Measurements from ENCODE around the gene ZC3HAV1L.
A peak's percentile ranks its signal among the peaks of the same experiment; 100 is the strongest.

ZC3HAV1L gene

GRCh38 chr7:139044813-139045794, 9.3 kb upstream of the ZC3HAV1L start:
- Histone ChIP-seq H3K36me3 (ENCODE audit: control insufficient read depth, insufficient read depth, low read length) (peaks cover 9% of the 10 kb centered on the region), H3K27me3 (replicated peaks; ENCODE audit: control insufficient read depth, insufficient read depth, low read length) (no peaks in the 10 kb centered on the region), H3K4me3 (replicated peaks; ENCODE audit: low read depth, low read length) (no peak overlapping the region)
- DNase-seq (ENCODE audit: extremely low read depth, insufficient read length): no peak
- TF ChIP-seq, protein P1, sequence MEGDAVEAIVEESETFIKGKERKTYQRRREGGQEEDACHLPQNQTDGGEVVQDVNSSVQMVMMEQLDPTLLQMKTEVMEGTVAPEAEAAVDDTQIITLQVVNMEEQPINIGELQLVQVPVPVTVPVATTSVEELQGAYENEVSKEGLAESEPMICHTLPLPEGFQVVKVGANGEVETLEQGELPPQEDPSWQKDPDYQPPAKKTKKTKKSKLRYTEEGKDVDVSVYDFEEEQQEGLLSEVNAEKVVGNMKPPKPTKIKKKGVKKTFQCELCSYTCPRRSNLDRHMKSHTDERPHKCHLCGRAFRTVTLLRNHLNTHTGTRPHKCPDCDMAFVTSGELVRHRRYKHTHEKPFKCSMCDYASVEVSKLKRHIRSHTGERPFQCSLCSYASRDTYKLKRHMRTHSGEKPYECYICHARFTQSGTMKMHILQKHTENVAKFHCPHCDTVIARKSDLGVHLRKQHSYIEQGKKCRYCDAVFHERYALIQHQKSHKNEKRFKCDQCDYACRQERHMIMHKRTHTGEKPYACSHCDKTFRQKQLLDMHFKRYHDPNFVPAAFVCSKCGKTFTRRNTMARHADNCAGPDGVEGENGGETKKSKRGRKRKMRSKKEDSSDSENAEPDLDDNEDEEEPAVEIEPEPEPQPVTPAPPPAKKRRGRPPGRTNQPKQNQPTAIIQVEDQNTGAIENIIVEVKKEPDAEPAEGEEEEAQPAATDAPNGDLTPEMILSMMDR (IDR thresholded peaks at IDR 0.05; ENCODE audit: insufficient read depth, low read length, poor library complexity, severe bottlenecking): no peak

GRCh38 chr7:139043823-139044812, 8.3 kb upstream of the ZC3HAV1L start:
- no peaks in the 10 kb centered on the region for H3K27me3 ChIP-seq (replicated peaks; ENCODE audit: control insufficient read depth, insufficient read depth, low read length)
- TF ChIP-seq, protein P1 (IDR thresholded peaks at IDR 0.05; ENCODE audit: insufficient read depth, low read length, poor library complexity, severe bottlenecking): no peak
- no peak overlapping the region for H3K4me3 ChIP-seq (replicated peaks; ENCODE audit: low read depth, low read length)
- peaks cover 8% of the 10 kb centered on the region for H3K36me3 ChIP-seq (ENCODE audit: control insufficient read depth, insufficient read depth, low read length)
- DNase-seq (ENCODE audit: extremely low read depth, insufficient read length): peak; percentile 20

DNA sequence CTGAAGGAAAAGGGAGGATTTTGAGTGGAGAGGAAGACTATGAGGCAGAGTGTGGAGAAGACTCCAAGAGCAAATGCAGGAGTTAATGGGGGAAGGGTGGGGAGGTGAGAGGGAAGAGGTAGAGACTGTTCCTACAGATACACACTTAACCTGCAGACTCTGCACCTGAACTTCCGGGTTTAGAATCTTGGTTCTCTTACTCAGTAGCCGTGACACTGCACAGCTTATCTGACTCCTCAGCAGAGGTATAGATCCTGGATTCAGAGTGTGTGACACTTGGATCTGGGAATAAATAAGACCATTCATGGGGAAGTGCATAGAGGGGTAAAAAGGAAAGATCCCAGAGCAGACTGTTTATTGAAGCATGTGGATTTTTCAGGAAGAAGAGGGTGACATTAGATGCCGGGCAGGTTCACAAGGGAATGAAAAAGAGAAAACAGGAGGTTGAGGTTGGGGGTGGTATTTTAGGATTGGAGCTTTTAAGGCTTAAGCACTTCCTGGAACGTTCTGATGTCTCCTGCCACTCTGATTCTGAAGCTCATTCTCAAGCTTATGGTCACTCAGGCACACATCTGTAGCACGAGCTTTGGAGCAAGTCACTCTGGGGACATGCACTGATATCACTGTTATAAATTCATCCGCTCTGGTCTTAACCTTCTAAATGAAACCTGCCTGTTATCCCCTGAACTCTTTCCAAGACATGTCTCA, 5.7 kb upstream of the ZC3HAV1L start:
- Histone ChIP-seq H3K4me3 (replicated peaks; ENCODE audit: low read depth, low read length) (no peak overlapping the region), H3K27me3 (replicated peaks; ENCODE audit: control insufficient read depth, insufficient read depth, low read length) (no peaks in the 10 kb centered on the region), H3K36me3 (ENCODE audit: control insufficient read depth, insufficient read depth, low read length) (peaks cover 6% of the 10 kb centered on the region)
- no peak for DNase-seq (ENCODE audit: extremely low read depth, insufficient read length)
- TF ChIP-seq, protein P1 (IDR thresholded peaks at IDR 0.05; ENCODE audit: insufficient read depth, low read length, poor library complexity, severe bottlenecking): no peak

DNA sequence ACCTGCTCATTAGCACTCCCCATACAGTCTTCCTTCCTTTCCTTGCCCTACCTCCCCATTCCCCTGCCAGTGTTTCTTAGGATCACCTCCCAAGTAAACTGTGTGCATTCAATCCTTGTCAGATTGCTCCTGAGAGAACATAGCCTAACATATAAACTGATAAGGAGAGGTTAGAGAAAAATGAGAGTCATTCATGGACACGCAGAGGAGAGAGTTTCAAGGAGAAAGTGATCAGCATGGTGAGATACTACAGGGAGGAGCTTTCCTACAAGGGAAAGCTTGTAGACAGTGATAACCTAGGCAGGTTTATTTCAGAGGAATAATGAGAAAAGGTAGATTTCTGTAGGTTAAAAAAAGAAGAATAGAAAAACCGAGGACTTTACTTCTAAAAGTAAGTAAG, 2.8 kb upstream of the ZC3HAV1L start:
- Histone ChIP-seq H3K4me3 (replicated peaks; ENCODE audit: low read depth, low read length) (no peak overlapping the region), H3K27me3 (replicated peaks; ENCODE audit: control insufficient read depth, insufficient read depth, low read length) (no peaks in the 10 kb centered on the region), H3K36me3 (ENCODE audit: control insufficient read depth, insufficient read depth, low read length) (0 out of 2 replicates have a peak, but pooled peaks cover 1% of the 10 kb centered on the region)
- no peak for DNase-seq (ENCODE audit: extremely low read depth, insufficient read length)
- TF ChIP-seq, protein P1 (IDR thresholded peaks at IDR 0.05; ENCODE audit: insufficient read depth, low read length, poor library complexity, severe bottlenecking): no peak

GRCh38 chr7:139036901-139037300, 1.1 kb upstream of the ZC3HAV1L start:
- Histone ChIP-seq H3K27me3 (replicated peaks; ENCODE audit: control insufficient read depth, insufficient read depth, low read length) (no peaks in the 10 kb centered on the region), H3K4me3 (replicated peaks; ENCODE audit: low read depth, low read length) (no peak overlapping the region), H3K36me3 (ENCODE audit: control insufficient read depth, insufficient read depth, low read length) (0 out of 2 replicates have a peak, but pooled peaks cover 1% of the 10 kb centered on the region)
- TF ChIP-seq, protein P1 (IDR thresholded peaks at IDR 0.05; ENCODE audit: insufficient read depth, low read length, poor library complexity, severe bottlenecking): no peak
- no peak for DNase-seq (ENCODE audit: extremely low read depth, insufficient read length)
